ENCODE results near the gene ARID2. TPM values are rescaled to one million over a fixed set of nuclear protein-coding genes. Genes with fewer than 3 reads are reported as not detected.

The ARID2 gene
- total and polyA plus RNA-seq, 2 experiments from 2014 or later = 11.7 to 12.1 TPM

- WGBS, 2 experiments (ENCODE audit: low coverage in 1 of 2, low lambda C conversion rate in 2 of 2, missing lambda C conversion rate in 2 of 2) = 92 to 97% methylated on average over 1 of the region's 1 CpG
- Histone ChIP-seq H3K9ac (no peak overlapping the region), H3K4me2 (ENCODE audit: unreplicated experiment) (no peak overlapping the region), H3K4me3 (no peak overlapping the region), H3K27ac (no peak overlapping the region), H3K27me3 (replicated peaks; ENCODE audit: insufficient read depth) (no peaks in the 10 kb centered on the region), H3K9me2 (ENCODE audit: insufficient read depth) (no peaks in the 10 kb centered on the region), H2AFZ (no peak overlapping the region), H3K79me2 (ENCODE audit: insufficient read depth) (no peaks in the 10 kb centered on the region), H3K9me3 (ENCODE audit: low read depth) (no peaks in the 10 kb centered on the region), H3K4me1 (ENCODE audit: insufficient read depth) (no peaks in the 10 kb centered on the region), H3K36me3 (ENCODE audit: low read depth) (peaks cover 14% of the 10 kb centered on the region; the same call in 1 of the 2 replicates), H3F3A (ENCODE audit: insufficient read depth) (no peaks in the 10 kb centered on the region), H4K20me1 (ENCODE audit: insufficient read depth) (no peaks in the 10 kb centered on the region)
- TF ChIP-seq EZH2phosphoT487 (IDR thresholded peaks at IDR 0.05; ENCODE audit: insufficient read depth, low read depth) (no peak), EZH2 (IDR thresholded peaks at IDR 0.05; ENCODE audit: insufficient read depth, poor library complexity, severe bottlenecking) (no peak)
- in situ Hi-C loops (cut with MboI) = no loop called here
- no peak for DNase-seq
These were observed 136.8 kb downstream of the ARID2 start for GRCh38 chr12:45866299-45866698.

GRCh38 chr12:45872446-45872845, 142.9 kb downstream of the ARID2 start:
- Histone ChIP-seq H3K9ac (no peak overlapping the region), H3K4me2 (ENCODE audit: unreplicated experiment) (no peak overlapping the region), H3K27ac (no peak overlapping the region), H2AFZ (no peak overlapping the region), H3K27me3 (replicated peaks; ENCODE audit: insufficient read depth) (no peaks in the 10 kb centered on the region), H3K79me2 (ENCODE audit: insufficient read depth) (no peaks in the 10 kb centered on the region), H3F3A (ENCODE audit: insufficient read depth) (no peaks in the 10 kb centered on the region), H4K20me1 (ENCODE audit: insufficient read depth) (no peaks in the 10 kb centered on the region), H3K36me3 (ENCODE audit: low read depth) (no peaks in the 10 kb centered on the region), H3K9me2 (ENCODE audit: insufficient read depth) (no peaks in the 10 kb centered on the region), H3K4me3 (no peak overlapping the region), H3K4me1 (ENCODE audit: insufficient read depth) (no peaks in the 10 kb centered on the region), H3K9me3 (ENCODE audit: low read depth) (no peaks in the 10 kb centered on the region)
- 97 to 98% methylated on average over 7 of the region's 7 CpGs for WGBS, 2 experiments (ENCODE audit: low coverage in 1 of 2, low lambda C conversion rate in 2 of 2, missing lambda C conversion rate in 2 of 2)
- in situ Hi-C loops (cut with MboI) = no loop called here
- DNase-seq = no peak
- TF ChIP-seq EZH2phosphoT487 (IDR thresholded peaks at IDR 0.05; ENCODE audit: insufficient read depth, low read depth) (no peak), EZH2 (IDR thresholded peaks at IDR 0.05; ENCODE audit: insufficient read depth, poor library complexity, severe bottlenecking) (no peak)

GRCh38 chr12:45877069-45877468, 147.6 kb downstream of the ARID2 start:
- Histone ChIP-seq H3K9me2 (ENCODE audit: insufficient read depth) (no peaks in the 10 kb centered on the region), H3K27me3 (replicated peaks; ENCODE audit: insufficient read depth) (no peaks in the 10 kb centered on the region), H3K79me2 (ENCODE audit: insufficient read depth) (no peaks in the 10 kb centered on the region), H3F3A (ENCODE audit: insufficient read depth) (no peaks in the 10 kb centered on the region), H3K4me2 (ENCODE audit: unreplicated experiment) (no peak overlapping the region), H3K4me3 (no peak overlapping the region), H3K36me3 (ENCODE audit: low read depth) (no peaks in the 10 kb centered on the region), H3K9me3 (ENCODE audit: low read depth) (no peaks in the 10 kb centered on the region), H3K4me1 (ENCODE audit: insufficient read depth) (no peaks in the 10 kb centered on the region; the same call in 1 of the 2 replicates), H3K27ac (no peak overlapping the region), H3K9ac (no peak overlapping the region), H4K20me1 (ENCODE audit: insufficient read depth) (no peaks in the 10 kb centered on the region), H2AFZ (no peak overlapping the region)
- TF ChIP-seq EZH2 (IDR thresholded peaks at IDR 0.05; ENCODE audit: insufficient read depth, poor library complexity, severe bottlenecking) (no peak), EZH2phosphoT487 (IDR thresholded peaks at IDR 0.05; ENCODE audit: insufficient read depth, low read depth) (no peak)
- WGBS, 2 experiments (ENCODE audit: low coverage in 1 of 2, low lambda C conversion rate in 2 of 2, missing lambda C conversion rate in 2 of 2) = 98 to 99% methylated on average over 5 of the region's 5 CpGs
- in situ Hi-C loops (cut with MboI) = no loop called here
- DNase-seq = no peak

GRCh38 chr12:45878630-45879255, 149.2 kb downstream of the ARID2 start:
- Histone ChIP-seq H3K9me3 (ENCODE audit: low read depth) (no peaks in the 10 kb centered on the region), H2AFZ (no peak overlapping the region), H3K4me1 (ENCODE audit: insufficient read depth) (peaks cover 8% of the 10 kb centered on the region), H3K79me2 (ENCODE audit: insufficient read depth) (no peaks in the 10 kb centered on the region), H3K27me3 (replicated peaks; ENCODE audit: insufficient read depth) (no peaks in the 10 kb centered on the region), H4K20me1 (ENCODE audit: insufficient read depth) (no peaks in the 10 kb centered on the region), H3K27ac (no peak overlapping the region), H3K9ac (no peak overlapping the region), H3K36me3 (ENCODE audit: low read depth) (no peaks in the 10 kb centered on the region), H3K4me2 (ENCODE audit: unreplicated experiment) (no peak overlapping the region), H3F3A (ENCODE audit: insufficient read depth) (no peaks in the 10 kb centered on the region), H3K4me3 (no peak overlapping the region), H3K9me2 (ENCODE audit: insufficient read depth) (no peaks in the 10 kb centered on the region)
- no peak for TF ChIP-seq EZH2phosphoT487 (IDR thresholded peaks at IDR 0.05; ENCODE audit: insufficient read depth, low read depth)
- WGBS, 2 experiments (ENCODE audit: low coverage in 1 of 2, low lambda C conversion rate in 2 of 2, missing lambda C conversion rate in 2 of 2) = 59 to 64% methylated on average over 8 of the region's 8 CpGs
- DNase-seq = peak; percentile 1
- in situ Hi-C loops (cut with MboI) = no loop called here

Data from GM23248 (cell line).